NCI-H2227 (cell line): ENCODE data around the gene TMEM131L.

Experiments used
- DNase-seq: peaks from one replicate; lab custom pipeline; 2025; ENCODE audit not compliant: unreplicated experiment; lab: John Stamatoyannopoulos, UW

Gene TMEM131L

DNA sequence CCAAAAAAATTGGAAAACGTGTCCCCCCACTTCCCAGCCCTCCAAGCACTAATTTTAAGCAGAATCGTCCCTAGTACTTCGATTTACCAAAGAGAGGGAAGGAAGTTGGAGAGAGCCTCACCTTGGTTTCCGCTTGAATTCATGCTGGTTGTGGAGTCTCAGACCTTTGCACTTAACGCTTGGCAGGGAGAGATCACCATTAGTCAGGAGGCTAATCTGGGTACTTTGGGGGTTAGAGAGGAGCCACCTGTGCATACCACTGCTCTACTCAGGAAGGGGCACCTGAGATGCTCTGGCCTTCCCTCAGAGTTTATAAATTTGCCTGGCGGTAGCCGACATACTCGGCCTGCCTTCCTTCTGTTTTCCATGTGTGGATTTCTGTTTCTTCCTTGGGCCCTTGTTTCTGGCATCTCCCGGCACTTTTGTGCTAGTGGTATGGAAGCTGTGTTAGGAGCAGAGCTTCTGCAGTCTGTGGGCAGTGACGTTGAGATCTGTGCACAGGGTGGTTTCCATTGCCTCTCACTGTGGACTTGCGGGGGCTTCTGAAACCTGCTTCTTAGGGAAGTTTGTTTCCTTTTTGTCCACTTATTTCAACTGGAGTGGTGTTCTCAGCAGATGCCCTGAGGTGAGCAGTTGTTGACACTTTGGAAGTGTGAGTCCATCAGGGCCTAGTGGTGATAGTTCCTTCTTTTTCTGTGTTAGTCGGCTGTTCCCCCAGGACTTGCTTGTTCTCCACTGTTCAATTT is 104.2 kb downstream of the TMEM131L start:
- DNase-seq = no peak

DNA sequence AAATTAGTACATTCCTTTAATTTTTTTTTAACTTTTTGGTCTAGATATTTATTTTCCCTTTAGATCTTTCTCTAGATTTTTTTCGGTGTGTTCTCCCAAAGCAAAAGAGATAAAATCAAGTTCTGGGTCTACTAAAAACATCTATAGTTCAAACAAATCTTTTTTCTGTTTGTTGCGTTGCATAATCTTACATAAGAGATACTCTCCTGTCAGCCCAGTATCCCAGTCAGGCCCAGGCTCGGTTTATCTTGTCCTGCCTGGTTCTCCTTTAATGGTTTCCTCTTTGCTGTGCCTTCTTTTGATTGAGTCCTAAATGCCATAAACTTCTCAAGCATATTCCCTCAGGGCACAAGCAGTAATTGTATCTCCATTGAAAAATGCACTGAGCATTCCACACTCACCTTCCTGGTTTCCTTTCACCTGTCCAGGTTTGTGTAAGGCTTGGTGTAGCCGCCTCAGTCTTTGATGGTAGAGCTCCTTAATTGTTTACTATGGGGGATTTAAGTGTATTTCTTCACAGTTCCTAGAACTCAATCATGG is 104.9 kb downstream of the TMEM131L start:
- DNase-seq = no peak

DNA sequence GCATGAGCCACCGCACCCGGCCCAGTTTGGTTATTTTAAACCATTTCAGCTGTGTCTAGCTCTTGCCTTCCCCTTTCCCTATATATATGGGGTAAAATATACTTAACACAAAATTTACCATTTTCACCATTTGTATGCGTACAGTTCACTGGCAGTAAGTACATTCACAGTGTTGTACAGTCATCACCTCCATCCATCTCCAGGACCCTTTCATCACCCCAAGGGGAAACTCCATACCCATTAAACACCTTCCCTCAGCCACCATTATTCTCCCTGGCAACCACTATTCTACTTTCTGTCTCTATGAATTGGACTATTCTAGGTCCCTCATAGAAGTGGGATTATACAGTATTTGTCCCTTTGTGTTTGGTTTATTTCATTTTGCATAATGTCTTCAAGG is 106.4 kb downstream of the TMEM131L start:
- no peak for DNase-seq

DNA sequence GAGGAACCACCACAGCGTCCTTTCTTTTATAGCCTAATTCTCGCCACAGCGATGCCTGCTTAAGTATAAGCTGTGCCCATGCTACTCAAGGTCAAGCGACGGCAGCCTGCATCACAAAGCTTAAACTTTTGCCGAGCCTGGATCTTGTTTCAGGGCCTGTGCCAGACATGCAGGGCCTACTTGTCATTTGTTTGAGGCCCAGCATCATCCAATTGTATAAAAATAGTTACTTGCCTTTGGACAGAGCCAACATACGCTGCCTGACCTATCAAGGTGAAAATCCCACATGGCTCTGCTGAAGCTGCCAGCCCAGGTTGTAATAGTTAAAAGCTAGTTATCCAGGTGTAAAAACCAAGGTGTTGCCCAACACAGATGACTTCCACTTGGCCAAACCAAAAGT is 107.1 kb downstream of the TMEM131L start:
- DNase-seq = no peak

DNA sequence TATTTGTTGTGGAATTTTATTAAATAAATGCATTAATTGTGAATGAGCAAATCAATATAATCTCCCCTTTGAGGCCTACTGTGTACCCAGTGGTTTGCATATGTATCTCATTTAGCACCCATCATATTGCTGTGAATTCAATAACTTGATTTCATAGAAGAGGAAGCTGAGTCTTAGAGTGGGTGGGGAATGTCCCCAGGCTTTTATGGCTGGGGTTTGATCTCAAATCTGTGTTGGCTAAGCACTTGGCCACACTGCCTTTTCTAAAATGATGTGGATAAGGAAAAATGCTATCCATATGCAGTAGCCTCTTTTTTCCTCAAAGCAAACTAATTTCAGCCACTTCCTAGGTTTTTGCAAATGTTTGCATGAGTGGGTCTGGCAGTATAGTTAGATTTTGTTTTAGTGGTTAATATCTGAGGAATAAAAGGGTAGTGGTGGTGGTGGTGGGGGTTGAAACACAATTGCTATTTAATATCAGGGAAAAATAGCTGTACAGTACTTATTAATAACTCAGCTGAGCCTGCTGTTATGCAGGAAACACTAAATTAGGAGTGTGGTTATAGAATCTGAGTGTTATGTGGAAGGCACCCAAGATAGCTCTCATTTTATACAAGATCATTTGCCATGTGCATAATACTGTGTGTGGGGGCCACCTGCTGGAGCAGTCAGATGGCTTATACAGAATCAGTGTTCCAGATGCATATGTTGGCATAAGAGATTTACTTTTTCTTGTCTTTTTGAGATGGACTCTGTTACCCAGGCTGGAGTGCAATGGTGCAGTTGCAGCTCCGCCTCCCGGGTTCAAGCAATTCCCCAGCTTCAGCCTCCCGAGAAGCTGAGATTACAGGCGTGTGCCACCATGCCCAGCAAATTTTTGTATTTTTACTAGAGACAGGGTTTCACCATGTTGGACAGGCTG is 108.0 kb downstream of the TMEM131L start:
- DNase-seq = peak; percentile 26

DNA sequence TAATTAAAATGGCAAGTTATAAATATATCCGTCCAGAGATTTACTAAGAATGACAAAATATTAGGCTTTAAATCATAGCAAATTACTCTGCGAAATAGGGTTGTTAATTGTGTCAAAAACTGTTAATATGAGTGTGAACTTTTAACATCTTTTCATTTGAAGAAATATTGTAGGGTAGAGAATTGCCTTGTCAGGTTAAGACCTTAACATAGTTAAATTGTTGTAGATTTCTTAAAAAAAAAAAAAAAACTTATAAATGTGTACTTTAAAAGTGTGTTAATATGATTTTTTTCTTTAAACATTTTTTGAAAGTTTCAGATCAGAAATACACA is 110.2 kb downstream of the TMEM131L start:
- DNase-seq = no peak

DNA sequence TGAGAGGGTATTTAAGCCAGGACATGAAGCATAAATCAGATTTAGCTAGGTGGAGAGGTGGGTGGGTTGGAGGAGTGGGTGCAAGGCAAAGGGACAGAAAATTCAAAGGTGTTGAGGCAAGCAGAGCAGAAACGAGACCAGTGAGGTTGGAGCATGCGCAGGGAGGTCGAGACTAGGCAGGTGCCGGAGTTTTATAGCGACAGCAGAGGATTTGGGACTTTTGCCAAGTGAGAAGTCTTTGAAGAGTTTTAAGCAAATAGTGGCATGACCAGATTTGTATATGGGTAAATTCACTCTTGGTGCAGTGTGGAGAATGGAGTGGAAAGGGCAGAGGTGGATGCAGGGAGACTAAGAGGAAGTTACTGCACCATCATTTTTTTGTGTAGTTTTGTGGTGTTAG is 110.9 kb downstream of the TMEM131L start:
- no peak for DNase-seq

DNA sequence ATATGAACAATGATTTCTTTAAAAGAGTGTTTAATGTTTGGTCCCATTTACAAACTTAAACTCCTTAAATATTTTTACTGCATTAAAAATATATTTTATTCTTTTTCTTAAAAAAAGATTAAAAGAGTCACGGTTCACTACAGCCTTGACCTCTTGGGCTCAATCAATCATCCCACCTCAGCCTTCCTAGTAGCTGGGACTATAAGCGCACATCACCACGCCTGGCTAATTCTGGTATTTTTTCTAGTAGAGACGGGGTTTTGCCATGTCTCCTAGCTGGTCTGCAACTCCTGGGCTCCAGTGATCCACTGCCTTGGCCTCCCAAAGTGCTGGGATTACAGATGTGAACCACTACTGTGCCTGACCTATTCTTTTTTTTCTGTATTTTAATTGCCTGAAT is 113.2 kb downstream of the TMEM131L start:
- DNase-seq = no peak

DNA sequence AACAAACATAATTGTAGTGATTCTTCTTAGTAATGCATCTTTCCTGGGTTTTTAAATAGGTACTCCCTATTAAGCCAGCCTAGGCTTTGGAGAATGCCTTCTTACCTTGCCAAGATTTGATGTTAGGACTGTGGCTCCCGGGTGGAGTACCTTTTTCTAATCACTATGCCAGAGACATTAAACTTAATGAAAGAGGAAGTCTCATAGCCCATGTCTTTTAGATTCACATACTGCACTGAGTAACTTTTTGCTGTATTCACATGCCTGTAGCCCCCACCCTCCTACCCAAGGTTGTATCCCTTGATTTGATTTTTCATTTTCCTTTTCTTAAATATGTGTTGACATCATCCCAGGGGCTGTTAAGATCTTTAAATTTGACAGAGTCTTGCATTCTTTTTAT is 113.7 kb downstream of the TMEM131L start:
- no peak for DNase-seq

DNA sequence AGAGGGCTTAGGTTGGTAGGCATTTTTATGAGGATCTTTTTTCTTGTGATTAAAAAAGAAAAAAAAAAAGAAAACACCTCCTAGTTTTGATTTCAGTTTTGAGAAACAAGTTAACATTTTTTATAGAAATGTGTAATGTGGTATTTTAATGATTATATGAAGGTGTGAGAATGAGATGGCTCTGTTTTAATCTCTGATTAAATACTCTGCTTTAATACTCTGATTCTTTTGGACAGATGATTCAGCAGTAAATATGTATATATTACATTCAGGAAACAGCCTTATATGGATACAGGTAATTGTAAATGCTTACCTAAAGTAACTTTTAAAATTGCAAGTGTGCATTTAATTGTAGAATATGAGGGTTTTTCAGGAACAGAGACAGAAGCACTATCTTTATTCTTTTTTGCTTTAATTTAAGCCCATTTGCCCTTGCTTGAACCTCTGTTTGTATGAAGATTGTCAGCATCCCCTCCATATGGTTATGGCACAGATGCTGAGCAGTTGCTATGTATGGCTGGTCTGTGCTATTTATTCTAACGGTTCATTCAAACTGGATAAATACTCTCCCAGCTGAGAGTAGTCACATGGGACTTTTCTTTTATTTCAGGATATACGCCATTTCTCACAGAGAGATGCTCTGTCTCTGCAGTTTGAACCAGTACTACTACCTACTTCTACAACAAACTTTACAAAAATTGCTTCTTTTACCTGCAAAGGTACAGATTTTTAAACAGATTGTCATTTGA is 117.0 kb downstream of the TMEM131L start:
- DNase-seq = no peak

DNA sequence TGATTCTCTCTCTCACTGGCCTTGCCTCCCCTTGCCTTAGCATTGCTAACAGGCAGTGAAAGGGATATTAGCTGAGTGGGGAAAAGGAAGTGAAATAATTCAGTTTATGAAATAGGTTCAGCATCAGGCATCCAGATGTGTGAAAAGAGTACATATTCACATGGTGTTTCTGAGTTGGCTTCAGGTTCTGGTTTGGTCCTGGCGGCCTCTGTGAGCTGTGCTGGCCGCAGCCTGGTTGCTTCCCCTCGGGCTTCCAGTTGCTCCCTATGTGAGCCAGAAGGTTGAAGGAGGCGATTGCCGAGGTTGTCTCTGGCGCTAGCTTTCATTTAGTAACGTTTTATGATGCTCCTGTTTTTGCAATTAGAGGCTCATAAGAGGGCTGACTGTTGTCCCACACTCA is 118.9 kb downstream of the TMEM131L start:
- DNase-seq = no peak

DNA sequence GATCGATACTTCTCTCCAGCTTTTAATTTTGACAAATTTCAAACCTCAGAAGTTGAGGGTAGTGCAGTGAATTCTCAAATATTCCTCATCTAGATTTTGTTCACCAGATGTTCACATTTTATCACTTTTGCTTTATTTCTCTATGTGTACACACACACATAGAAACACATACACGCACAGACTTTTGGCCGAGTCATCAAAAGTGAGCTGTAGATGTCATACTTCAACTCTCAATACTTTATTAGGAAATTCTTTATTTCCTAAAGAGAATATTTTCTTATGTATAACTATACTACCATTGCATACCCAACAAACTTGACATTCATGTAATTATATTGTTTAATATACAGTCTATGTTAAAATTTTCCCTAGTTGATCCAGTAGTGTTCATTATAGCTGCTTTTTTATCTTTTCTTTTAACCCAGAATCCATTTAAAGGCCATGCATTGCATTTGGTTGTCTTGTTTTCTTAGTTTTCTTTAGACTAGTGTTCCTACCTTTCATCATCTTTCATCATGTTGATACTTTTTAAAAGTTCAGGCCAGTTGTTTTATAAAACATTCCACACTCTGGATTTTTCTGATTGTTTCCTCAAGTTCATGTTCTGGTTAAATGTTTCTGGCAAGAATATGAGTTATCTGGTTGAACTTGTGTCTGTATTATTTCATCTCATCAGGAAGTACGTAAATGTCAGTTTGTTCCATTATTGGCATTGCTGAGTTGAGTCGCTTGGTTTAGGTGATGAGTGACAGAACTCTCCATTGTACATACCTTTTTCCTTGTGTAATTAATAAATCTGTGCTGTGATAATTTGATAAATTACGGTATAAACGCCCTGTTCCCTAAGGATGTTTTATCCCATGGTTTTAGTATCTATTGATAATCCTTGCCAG is 123.8 kb downstream of the TMEM131L start:
- DNase-seq = no peak

DNA sequence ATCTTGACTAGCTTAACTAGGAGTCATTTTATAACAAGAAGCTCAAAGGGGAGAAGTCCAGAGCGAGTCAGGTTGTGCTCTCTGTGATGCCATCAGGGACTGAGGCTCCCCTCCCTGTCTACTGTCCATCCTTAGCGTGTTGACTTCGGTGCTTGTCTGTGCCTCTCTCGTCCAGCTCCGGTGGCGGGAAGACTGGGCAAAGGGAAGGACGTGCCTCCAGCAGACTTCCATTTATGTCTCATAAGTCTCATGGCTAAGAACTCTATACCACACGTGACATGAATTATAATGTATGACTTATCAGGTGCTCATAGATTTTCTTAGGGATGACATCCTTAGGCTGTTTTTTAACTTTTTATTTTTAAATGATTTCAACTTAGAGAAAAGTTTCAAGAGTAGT is 125.3 kb downstream of the TMEM131L start:
- DNase-seq = no peak

DNA sequence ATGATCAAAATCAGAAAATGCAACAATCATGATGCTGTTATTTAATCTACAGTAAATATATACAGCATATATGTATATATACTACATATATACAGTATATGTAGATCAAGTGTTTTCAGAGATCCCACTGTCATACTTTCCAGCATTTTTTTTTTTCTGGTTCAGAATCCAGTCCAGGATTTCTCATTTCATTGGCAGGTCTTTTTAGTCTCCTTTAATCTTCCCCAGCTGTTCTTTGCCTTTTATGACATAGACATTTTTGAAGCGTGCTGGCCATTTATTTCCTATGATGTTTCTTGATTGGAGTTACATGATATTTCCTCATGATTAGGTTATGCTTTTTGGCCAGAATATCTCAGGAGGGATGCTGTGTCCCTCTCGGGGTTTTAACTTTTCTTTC is 125.9 kb downstream of the TMEM131L start:
- no peak for DNase-seq

DNA sequence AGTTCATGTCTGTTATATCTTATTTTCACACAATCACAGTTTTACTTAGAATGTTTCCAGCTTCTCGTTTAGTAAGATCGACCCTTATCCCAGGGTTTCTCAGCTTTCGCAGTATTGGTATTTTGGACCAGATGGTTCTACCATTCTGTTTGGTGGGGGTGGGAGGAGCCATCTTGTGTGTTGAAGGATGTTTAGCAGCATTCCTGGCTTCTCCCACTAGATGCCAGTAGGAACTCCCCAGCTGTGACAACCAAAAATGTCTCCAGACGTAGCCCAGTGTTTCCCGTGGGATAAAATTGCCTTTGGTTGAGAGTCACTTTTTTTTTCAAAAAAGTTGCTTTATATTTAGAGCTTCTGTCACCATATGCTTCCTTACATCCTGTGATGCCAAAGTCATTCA is 127.0 kb downstream of the TMEM131L start:
- DNase-seq = no peak

DNA sequence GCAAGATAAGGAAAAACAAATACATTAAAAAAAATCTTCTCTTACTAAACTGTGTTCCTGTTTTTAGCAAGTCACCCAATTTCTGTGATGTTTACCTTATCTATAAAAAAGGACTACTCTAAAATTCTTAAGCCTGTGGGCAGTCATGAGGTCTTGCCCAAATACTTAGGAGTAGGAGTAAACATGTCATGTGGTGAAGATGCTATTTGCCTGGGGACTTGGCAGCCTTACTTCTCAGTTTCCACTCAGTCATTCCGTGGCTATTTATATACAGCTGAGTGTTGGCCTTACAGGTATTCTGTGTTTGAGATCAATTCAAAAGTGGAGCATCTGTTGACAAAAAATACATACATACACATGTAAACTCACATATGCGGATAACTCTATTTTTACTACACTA is 128.1 kb downstream of the TMEM131L start:
- no peak for DNase-seq

DNA sequence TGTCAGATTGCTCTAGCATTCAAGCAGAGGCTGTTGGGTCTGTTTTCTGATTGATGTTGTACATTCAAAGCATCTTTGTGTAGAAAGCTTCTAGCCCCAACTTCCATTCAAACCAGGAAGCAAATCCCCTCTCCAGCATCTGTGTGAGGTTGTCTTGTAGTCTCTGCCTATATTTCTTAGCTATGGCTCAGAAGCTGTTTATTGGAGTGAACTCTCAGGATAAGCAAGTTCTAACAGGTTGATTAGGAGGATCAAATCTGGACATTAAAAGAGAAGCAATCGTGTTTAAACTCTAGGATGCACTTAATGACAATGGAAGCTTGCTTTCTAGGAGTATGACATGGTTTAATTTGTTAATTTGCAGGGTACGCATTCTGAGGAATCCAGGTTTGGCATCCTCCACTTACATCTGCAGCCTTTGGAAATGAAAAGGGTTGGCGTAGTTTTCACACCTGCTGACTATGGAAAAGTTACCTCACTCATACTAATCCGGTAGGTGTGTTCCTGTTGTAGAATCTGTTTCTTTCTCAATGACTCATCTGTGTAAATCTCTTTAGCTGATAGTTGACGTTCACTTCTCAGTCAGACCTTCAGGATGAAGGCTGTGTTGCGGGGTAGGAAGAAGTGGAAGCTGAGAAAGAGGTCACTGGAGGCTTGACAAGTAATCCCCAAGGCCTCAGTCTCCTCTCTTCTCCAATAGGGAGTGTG is 129.9 kb downstream of the TMEM131L start:
- DNase-seq = no peak

DNA sequence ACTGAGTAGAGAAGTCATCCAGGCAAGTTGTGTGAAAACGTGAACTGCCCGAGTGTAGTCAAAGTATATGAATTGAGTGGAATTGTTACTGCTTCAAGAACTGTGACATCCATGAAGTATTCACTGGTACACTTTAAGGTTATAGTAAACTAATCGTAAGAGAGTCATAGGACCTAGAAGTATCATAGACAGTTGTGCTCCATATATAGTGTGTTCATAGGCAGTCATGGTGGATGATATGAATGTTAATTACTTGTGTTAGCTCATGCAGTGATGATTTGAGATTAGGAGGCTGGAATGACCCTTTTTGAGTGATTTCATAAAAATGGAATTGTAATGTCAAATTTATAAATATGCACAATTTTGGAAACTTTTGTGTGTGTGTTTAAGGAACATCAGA is 136.6 kb downstream of the TMEM131L start:
- DNase-seq = no peak

DNA sequence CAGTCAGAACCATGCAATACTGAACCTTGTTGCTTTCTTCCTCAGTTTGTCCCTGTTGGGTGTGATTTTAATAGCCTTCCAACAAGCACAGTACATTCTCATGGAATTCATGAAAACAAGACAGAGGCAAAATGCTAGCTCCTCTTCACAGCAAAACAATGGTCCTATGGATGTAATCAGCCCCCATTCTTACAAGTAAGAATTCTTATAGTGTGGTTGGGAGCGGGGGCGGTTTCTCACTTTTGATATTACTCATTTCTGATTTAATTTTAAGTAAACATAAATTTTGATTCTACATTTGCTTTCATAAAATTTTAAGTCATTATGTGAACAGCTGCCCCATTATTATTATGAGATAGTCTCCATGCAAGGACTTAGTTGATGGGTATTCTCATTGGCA is 137.1 kb downstream of the TMEM131L start:
- DNase-seq = no peak

DNA sequence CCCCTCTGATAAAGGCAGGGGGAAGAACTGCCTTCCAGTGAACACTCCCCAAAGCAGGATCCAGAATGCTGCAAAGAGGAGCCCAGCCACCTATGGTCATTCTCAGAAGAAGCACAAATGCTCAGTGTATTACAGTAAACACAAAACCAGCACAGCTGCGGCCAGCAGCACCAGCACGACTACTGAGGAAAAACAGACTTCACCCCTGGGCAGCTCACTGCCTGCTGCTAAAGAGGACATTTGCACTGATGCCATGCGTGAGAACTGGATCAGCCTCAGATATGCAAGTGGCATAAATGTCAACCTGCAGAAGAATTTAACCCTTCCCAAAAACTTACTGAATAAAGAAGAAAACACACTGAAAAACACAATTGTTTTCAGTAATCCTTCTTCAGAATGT is 137.7 kb downstream of the TMEM131L start:
- DNase-seq = no peak
